Activated CD4-positive, alpha-beta T cell treated with anti-CD3 and anti-CD28 coated beads for 24 hours (primary cell): Measurements from ENCODE around the gene FUT1.
"Not testable (repeated sequence)": the region's sequence is repeated elsewhere in the genome, so short reads cannot be mapped to it uniquely, and the experiment has no call there.

Experiments used
- DNase-seq, 2 donors: peaks; one replicate each; pipeline ENCODE4 v3.0.0-alpha.2; 2020; ENCODE audit warnings: low read depth in 2 of 2

The FUT1 gene

GRCh38 chr19:48768994-48769713 lies 16.7 kb upstream of the FUT1 start:
- DNase-seq = no peak

DNA sequence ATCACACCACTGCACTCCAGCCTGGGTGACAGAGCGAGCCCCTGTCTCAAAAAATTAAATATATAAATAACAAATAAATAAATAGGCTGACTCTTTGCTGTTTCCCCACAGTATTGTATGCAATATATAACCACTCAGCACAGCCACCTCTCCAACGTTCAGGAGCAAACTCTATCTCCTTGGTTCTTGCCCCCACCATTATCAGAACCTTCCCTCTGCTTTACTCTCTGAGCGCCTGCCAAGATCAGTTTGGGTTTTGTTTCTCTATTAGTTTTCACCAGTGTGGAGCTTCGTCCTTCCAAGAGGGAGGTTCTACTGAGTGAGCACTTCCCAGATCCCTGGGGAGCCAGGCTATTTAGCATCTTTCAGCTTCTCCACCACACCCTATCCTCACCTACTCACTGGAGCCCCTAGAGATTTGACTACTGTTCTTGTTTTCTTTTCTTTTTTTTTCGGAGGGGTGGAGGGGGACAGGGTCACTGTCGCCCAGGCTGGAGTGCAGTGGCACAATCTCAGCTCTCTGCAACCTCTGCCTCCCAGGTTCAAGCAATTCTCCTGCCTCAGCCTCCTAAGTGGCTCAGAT lies 15.8 kb upstream of the FUT1 start:
- not testable (repeated sequence) for DNase-seq

GRCh38 chr19:48765816-48766215 lies 13.4 kb upstream of the FUT1 start:
- DNase-seq = not testable (repeated sequence)

DNA sequence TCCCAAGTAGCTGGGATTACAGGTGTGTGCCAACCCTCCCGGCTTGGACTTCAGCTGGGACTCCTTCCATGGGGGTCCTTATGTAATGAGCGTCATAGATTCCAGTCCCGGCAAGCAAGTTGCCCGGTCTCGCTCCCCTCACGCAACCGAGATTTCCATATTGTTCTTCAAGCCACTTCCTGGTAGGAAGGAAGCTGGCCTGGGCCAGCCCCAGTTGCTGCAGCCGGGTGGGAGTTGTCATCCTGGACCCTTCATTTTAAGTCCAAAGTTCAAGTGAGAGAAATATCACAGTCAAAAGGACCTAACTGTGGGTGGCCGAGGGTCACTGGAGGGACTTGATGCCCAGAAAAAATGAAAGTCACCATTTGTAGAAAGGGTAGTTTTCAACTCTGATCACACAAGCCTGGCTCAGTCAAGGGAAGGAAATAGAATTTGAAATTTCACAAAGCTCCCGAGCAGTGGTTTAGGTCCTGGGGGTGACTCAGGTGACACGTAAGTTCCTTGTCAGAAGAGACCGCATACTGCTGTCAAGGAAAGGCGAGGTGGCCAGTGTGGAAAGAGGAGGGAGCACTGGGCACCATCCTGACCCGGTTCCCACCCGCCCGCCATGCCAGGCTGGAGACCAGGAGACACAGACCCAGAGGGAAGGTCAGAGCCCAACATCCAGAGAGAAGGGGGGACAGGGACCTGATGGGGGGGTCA lies 8.2 kb upstream of the FUT1 start:
- no peak for DNase-seq

DNA sequence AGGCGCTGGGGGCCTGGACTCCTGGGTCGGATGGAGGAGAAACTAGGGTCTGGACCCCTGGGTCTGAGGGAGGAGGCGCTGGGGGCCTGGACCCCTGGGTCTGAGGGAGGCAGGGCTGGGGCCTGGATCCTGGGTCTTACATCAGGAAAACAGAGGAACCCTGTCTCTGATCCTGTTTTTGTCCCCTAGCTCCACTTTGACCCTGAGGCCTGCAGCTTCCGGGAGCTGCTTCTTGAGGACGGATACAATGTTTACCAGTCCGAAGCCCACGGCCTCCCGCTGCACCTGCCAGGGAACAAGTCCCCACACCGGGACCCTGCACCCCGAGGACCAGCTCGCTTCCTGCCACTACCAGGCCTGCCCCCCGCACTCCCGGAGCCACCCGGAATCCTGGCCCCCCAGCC lies 5.3 kb upstream of the FUT1 start:
- DNase-seq = no peak

- no peak for DNase-seq
Observed at GRCh38 chr19:48757089-48757675, 4.7 kb upstream of the FUT1 start.

- DNase-seq = no peak
Observed at GRCh38 chr19:48756686-48757085, 4.2 kb upstream of the FUT1 start.

DNA sequence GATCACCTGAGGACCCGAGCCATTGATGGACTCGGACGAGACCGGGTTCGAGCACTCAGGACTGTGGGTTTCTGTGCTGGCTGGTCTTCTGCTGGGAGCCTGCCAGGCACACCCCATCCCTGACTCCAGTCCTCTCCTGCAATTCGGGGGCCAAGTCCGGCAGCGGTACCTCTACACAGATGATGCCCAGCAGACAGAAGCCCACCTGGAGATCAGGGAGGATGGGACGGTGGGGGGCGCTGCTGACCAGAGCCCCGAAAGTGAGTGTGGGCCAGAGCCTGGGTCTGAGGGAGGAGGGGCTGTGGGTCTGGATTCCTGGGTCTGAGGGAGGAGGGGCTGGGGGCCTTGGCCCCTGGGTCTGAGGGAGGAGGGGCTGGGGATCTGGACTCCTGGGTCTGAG lies 3.8 kb upstream of the FUT1 start:
- DNase-seq = no peak

GRCh38 chr19:48755787-48756186 lies 3.3 kb upstream of the FUT1 start:
- no peak for DNase-seq

DNA sequence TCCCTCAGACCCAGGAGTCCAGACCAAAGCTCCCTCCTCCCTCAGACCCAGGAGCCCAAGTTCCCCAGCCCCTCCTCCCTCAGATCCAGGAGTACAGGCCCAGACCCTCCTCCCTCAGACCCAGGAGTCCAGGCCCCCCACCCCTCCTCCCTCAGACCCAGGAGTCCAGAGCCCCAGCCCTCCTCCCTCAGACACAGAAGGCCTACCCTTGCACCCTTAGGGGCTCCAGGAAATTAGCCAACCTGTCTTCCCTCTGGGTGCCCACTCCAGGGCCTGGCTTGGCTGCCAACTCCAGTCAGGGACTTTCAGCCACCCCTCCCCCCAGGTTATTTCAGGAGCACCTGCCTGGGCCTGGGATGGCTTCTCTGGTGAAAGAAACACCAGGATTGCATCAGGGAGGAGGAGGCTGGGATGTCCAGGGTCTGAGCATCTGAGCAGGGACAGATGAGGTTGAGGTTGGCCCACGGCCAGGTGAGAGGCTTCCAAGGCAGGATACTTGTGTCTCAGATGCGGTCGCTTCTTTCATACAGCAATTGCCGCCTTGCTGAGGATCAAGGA lies 2.7 kb upstream of the FUT1 start, which contains the start of gene FGF21:
Gene FGF21, plus strand, starts transcription at position 441 of the 558 bp plus-strand sequence. CDS start 713 bp downstream, outside the sequence.
- no peak for DNase-seq

GRCh38 chr19:48751845-48752495 lies 471 bp downstream of the FUT1 start:
- no peak for DNase-seq

GRCh38 chr19:48750771-48751504 lies 1.5 kb downstream of the FUT1 start:
- DNase-seq = no peak

- DNase-seq = no peak
Observed at GRCh38 chr19:48750351-48750750, 2.1 kb downstream of the FUT1 start.

DNA sequence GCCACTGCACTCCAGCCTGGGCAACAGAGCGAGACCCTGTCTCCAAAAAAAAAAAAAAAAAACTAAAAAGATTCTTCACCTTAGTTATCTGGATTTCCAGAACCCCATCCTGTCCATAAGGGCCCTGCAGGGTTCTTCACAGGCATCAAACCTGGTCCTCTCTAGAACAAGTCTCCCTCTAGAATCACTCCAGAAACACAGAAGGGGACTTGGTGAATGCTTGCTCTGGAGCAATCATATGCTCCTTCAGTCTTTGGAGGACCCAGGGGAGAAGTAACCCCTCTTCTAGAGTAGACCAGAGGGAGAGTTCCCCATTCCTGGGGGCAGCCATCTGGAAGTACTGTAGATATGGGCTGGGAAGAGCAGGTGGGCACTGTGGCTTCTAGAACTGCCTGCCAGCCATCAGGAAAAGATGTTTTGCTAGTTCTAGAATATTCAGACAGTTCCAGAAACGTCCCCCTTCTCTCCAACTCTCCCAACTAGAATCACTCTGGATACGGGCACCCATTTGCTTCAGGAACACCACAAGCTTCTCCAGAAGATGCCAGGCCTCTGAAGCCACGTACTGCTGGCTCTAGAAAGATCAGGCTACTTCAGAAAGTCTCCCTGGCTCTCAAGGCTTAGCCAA lies 2.8 kb downstream of the FUT1 start:
- DNase-seq = no peak

- DNase-seq = peak; percentile 21 to 32
Observed at GRCh38 chr19:48746738-48747575, 5.5 kb downstream of the FUT1 start, which contains the start of gene IZUMO1. Gene IZUMO1 (minus strand): TSS chr19:48746909. CDS start chr19:48745859, 1,050 bp downstream.

GRCh38 chr19:48746110-48746509 lies 6.3 kb downstream of the FUT1 start:
- DNase-seq = no peak

DNA sequence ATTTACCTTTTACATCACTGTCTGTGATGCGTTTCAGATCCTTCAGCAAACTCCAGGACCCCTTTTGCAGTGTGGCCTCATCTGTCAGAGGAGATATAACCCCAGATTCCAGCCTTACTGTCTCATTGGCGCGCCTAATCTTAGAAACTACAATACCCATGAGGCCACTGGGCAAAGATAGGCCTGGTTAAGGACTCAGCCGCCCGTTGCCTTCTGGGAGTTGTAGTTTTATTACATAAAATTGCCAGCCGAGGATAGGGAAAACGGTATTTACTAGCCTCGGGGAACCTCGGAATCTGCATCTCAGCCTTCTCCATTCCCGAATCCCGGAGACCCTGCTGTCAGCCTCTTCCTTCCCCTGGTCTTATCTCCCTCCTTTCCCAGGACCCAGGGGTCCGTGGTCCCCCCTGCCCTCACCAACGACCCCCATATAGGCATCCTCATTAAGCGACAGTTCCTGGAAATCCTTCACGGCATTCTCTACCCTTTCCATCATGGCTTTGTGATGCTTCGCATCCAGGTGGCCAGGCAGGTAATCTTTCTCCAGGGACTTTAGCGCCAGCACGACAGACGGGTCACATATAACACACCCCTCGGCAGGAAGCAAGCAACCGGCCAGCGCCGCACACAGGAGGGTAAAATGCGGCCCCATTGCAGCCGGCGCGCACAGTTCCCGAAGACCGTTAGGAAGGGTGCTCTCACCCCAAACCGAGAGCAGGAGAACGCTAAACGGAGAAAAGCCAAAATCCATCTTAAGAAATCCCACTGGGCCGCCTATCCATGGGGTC lies 7.0 kb downstream of the FUT1 start:
- peak; percentile 31 to 38 for DNase-seq

GRCh38 chr19:48742096-48742495 lies 10.3 kb downstream of the FUT1 start:
- DNase-seq = no peak
